SU-DHL-6 (cell line): ENCODE results near the gene C6orf132.

Source experiments
- H2AFZ ChIP-seq: fragments of 200-600 bp; sonication (generic); 2 replicates; pipeline ENCODE4 v1.6.1; 2014; ENCODE audit warnings: low read depth, mild to moderate bottlenecking, moderate library complexity, mixed read lengths, antibody characterized with exemption, low read length; ENCODE audit not compliant: severe bottlenecking
- H3F3A ChIP-seq: fragments of 200-600 bp; shearing (Covaris generic); 2 replicates; pipeline ENCODE4 v1.6.0; 2016; ENCODE audit warnings: antibody characterized with exemption, mild to moderate bottlenecking; ENCODE audit not compliant: insufficient read depth
- H3K27ac ChIP-seq: fragments of 200-600 bp; sonication (generic); 2 replicates; pipeline ENCODE4 v1.5.1; 2016; ENCODE audit warnings: low read depth, mild to moderate bottlenecking, low read length, moderate library complexity, mixed read lengths
- H3K27me3 ChIP-seq: fragments of 200-600 bp; sonication (generic), shearing (Covaris generic); 2 replicates; pipeline ENCODE4 v1.6.0; 2014; ENCODE audit warnings: mild to moderate bottlenecking, low read length
- H3K36me3 ChIP-seq: fragments of 200-600 bp; sonication (generic); 2 replicates; pipeline ENCODE4 v1.6.1; 2014; ENCODE audit warnings: mild to moderate bottlenecking, low read length, mixed read lengths
- H3K4me2 ChIP-seq: fragments of 300-600, 200-600 bp; shearing (Covaris generic), sonication (generic); 2 replicates; pipeline ENCODE4 v1.6.0; 2014; ENCODE audit warnings: low read length, low read depth, mild to moderate bottlenecking; ENCODE audit not compliant: poor library complexity, severe bottlenecking
- H3K4me3 ChIP-seq: fragments of 200-600 bp; sonication (generic); 2 replicates; pipeline ENCODE4 v1.5.1; 2014; ENCODE audit warnings: antibody characterized with exemption, low read length, mild to moderate bottlenecking, mixed read lengths; ENCODE audit not compliant: insufficient read depth, poor library complexity, severe bottlenecking
- H3K79me2 ChIP-seq: fragments of 200-600 bp; sonication (generic); 2 replicates; pipeline ENCODE4 v1.6.1; 2014; ENCODE audit warnings: mild to moderate bottlenecking, low read length, moderate library complexity; ENCODE audit not compliant: insufficient read depth
- H3K9ac ChIP-seq: fragments of 200-600 bp; sonication (generic); 2 replicates; pipeline ENCODE4 v1.7.0; 2014; ENCODE audit warnings: mild to moderate bottlenecking, low read length
- H3K9me2 ChIP-seq: fragments of 200-600 bp; sonication (generic); replicated peaks from 2 replicates; pipeline ENCODE4 v1.6.1; 2014; ENCODE audit warnings: low read length; ENCODE audit not compliant: insufficient read depth
- H3K9me3 ChIP-seq: fragments of 200-600 bp; sonication (generic); 2 replicates; pipeline ENCODE4 v1.6.1; 2014; ENCODE audit warnings: low read length, mixed read lengths; ENCODE audit not compliant: insufficient read depth
- H4K20me1 ChIP-seq: fragments of 200-600 bp; sonication (generic); 2 replicates; pipeline ENCODE4 v1.6.1; 2014; ENCODE audit warnings: low read depth, mild to moderate bottlenecking, antibody characterized with exemption, low read length, moderate library complexity, mixed read lengths
- EZH2phosphoT487 ChIP-seq: fragments of 200-600 bp; sonication (generic), shearing (Covaris generic); conservative IDR thresholded peaks from 2 replicates; pipeline ENCODE4 v1.6.1; 2018; ENCODE audit warnings: mild to moderate bottlenecking, antibody characterized with exemption, low read length, moderate library complexity, mixed read lengths
- TF ChIP-seq, protein P1 (sequence below): fragments of 200-600 bp; sonication (generic); IDR thresholded peaks from one replicate; pipeline ENCODE4 v1.5.1; 2017; ENCODE audit warnings: antibody characterized with exemption, mild to moderate bottlenecking, low read length, moderate library complexity; ENCODE audit not compliant: insufficient read depth, poor library complexity, severe bottlenecking

Gene C6orf132

DNA sequence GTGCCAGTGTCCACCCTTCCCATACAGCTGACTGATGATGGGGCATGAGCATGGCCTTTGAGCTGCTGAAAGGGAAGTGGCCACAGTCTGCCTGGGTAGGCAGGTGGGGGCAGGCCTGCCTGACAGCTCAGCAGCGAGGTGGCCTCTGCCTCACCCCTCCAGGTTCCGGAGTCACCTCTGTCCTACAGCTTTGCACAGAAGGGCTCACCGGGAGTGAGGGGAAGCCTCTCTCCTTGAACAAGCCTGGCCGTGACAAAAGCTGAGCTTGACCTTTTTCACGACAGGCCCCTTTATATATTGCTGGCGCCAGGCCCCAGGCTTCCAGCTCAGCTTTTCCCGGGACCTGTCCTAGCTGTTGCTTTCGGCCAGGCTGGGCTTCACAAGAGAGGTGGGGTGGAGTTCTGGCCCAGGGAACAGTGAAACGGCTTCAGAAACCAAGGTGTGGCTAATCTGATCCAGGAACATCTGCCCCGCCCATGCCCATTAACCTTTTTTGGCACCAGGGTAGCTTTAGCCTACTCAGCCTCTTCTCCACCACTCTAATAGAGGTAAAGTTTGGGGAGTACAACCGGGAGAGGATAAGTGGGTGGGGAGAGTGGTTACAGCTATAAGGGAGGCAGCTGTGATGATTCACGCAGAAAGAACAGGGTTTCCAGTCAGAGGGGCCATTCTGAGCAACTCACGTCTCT lies 42.9 kb downstream of the C6orf132 start:
- Histone ChIP-seq H3K4me2 (no peak overlapping the region), H4K20me1 (no peaks in the 10 kb centered on the region), H3K36me3 (no peaks in the 10 kb centered on the region), H3K9me2 (no peaks in the 10 kb centered on the region), H3K27me3 (no peaks in the 10 kb centered on the region), H3K9ac (no peak overlapping the region), H2AFZ (no peak overlapping the region), H3K79me2 (no peaks in the 10 kb centered on the region), H3K4me3 (no peak overlapping the region), H3K9me3 (no peaks in the 10 kb centered on the region), H3F3A (no peaks in the 10 kb centered on the region), H3K27ac (no peak overlapping the region)
- TF ChIP-seq EZH2phosphoT487 = no peak
- TF ChIP-seq, protein P1, sequence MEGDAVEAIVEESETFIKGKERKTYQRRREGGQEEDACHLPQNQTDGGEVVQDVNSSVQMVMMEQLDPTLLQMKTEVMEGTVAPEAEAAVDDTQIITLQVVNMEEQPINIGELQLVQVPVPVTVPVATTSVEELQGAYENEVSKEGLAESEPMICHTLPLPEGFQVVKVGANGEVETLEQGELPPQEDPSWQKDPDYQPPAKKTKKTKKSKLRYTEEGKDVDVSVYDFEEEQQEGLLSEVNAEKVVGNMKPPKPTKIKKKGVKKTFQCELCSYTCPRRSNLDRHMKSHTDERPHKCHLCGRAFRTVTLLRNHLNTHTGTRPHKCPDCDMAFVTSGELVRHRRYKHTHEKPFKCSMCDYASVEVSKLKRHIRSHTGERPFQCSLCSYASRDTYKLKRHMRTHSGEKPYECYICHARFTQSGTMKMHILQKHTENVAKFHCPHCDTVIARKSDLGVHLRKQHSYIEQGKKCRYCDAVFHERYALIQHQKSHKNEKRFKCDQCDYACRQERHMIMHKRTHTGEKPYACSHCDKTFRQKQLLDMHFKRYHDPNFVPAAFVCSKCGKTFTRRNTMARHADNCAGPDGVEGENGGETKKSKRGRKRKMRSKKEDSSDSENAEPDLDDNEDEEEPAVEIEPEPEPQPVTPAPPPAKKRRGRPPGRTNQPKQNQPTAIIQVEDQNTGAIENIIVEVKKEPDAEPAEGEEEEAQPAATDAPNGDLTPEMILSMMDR = no peak

DNA sequence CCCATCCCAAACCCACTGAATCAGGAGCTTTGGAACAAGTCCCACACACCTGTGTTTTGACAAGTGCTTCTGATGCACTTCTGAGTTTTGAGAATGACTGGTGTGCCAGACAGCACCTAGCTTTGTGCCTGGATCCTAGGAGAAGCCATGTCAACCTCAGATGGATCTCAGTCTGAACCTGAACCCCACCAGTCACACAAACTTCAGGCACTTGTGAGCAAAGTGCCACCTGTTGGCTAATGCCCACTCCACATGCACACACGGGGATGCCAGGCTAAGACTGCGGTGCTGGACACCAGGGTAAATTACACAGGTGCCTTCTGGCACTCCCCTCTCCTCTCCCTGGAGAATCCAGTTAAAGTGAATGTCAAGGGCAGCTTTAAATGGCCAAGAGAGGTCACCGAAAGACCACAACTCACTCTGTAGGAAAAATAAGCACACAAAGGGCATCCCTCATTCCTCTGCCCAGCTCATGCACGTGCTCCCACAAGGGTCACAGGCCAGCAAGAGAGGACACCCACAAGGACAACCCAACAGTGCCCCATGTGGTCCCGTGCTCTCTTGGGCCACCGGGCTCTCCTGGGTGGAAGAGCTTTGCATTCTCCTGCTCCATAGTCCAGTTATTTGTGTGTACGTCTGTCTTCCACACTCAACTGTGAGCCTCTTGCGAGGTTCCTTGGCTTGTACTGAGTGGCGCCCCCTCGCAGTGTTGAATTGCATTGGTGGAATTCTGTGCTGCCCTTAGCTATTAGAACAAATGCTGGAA lies 46.5 kb downstream of the C6orf132 start:
- Histone ChIP-seq H3K4me3 (no peak overlapping the region), H4K20me1 (no peaks in the 10 kb centered on the region), H3F3A (no peaks in the 10 kb centered on the region), H3K4me2 (no peak overlapping the region), H3K27me3 (no peaks in the 10 kb centered on the region), H3K9ac (no peak overlapping the region), H3K79me2 (no peaks in the 10 kb centered on the region), H3K9me3 (no peaks in the 10 kb centered on the region), H3K9me2 (no peaks in the 10 kb centered on the region), H2AFZ (no peak overlapping the region), H3K27ac (no peak overlapping the region), H3K36me3 (no peaks in the 10 kb centered on the region)
- TF ChIP-seq, protein P1 = peak; percentile 13
- TF ChIP-seq EZH2phosphoT487 = no peak

DNA sequence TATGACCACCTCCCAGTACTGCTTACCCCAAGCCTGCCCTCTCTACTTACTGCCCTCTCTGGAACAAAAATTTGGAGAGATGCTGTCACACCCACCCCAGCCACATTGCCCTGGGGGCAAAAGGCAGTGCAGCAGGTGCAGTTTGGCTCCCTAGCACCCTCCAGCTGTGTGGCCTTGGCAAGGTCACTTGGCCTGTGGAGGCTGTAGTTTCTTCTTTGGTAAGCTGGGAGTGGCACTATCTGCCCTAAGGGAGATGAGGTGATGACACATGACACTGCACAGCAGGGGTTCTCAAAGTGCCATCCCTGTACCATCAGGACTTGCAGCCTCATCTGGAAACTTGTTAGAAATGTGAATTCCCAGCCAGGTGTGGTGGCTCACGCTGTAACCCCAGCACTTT lies 47.3 kb downstream of the C6orf132 start:
- Histone ChIP-seq H3F3A (no peaks in the 10 kb centered on the region), H3K4me3 (no peak overlapping the region), H3K27me3 (no peaks in the 10 kb centered on the region), H3K27ac (no peak overlapping the region), H3K9me3 (no peaks in the 10 kb centered on the region), H3K4me2 (no peak overlapping the region), H3K36me3 (no peaks in the 10 kb centered on the region), H2AFZ (no peak overlapping the region), H4K20me1 (no peaks in the 10 kb centered on the region), H3K79me2 (no peaks in the 10 kb centered on the region), H3K9me2 (no peaks in the 10 kb centered on the region), H3K9ac (no peak overlapping the region)
- TF ChIP-seq, protein P1 = no peak
- TF ChIP-seq EZH2phosphoT487 = no peak
